GM12892 (cell line): ENCODE data around the gene RTN4R.

Experiments used
- DNase-seq: peaks from one replicate; pipeline ENCODE4 v3.0.0; 2011; ENCODE audit not compliant: insufficient read length
- FAIRE-seq: peaks from 2 replicates; lab custom pipeline; 2011; peaks lifted over from hg19 to GRCh38; lab: Jason Lieb, UNC
- POLR2A ChIP-seq: IDR thresholded peaks from 2 replicates; pipeline ENCODE4 v1.6.1; 2011; ENCODE audit warnings: low read depth, low read length, control low read depth
- POLR2AphosphoS5 ChIP-seq: IDR thresholded peaks from 2 replicates; pipeline ENCODE4 v1.6.1; 2011; ENCODE audit warnings: low read depth, low read length, control low read depth
- TAF1 ChIP-seq: IDR thresholded peaks from 2 replicates; pipeline ENCODE4 v1.6.1; 2011; ENCODE audit warnings: low read depth, mild to moderate bottlenecking, control low read depth, low read length, borderline replicate concordance

RTN4R gene

DNA sequence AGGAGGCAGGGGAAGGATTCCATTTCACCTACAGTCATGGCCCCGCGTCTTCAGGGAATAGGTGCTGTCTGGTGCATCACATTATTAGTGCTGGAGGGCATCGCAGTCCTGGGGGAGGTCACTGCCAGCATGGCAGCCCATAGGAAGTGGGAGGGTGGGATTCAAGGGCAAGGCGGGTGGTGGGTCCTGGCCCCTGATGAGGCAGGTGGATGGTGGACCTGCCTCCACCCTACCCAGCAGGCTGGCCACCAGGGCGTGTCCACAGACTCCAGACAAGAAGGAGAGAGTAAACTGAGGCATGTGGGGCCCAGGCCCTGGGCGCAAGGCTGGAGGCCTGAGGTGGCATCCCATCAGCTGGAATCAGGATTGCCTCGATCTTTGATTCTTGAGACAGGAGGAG is 53.3 kb downstream of the RTN4R start:
- no peak for DNase-seq
- no peak for FAIRE-seq
- no peak for TF ChIP-seq POLR2AphosphoS5
- no peak for TF ChIP-seq TAF1
- no peak for TF ChIP-seq POLR2A

GRCh38 chr22:20213833-20214708 is 54.0 kb downstream of the RTN4R start:
- no peak for FAIRE-seq

GRCh38 chr22:20212754-20213699 is 55.1 kb downstream of the RTN4R start:
- FAIRE-seq: no peak
- DNase-seq: no peak
- TF ChIP-seq POLR2AphosphoS5 (no peak), TAF1 (no peak), POLR2A (no peak)

More at GRCh38 chr22:20213833-20214708, 54.0 kb downstream of the RTN4R start:
- TF ChIP-seq TAF1 (no peak), POLR2A (no peak), POLR2AphosphoS5 (no peak)
- DNase-seq: no peak

DNA sequence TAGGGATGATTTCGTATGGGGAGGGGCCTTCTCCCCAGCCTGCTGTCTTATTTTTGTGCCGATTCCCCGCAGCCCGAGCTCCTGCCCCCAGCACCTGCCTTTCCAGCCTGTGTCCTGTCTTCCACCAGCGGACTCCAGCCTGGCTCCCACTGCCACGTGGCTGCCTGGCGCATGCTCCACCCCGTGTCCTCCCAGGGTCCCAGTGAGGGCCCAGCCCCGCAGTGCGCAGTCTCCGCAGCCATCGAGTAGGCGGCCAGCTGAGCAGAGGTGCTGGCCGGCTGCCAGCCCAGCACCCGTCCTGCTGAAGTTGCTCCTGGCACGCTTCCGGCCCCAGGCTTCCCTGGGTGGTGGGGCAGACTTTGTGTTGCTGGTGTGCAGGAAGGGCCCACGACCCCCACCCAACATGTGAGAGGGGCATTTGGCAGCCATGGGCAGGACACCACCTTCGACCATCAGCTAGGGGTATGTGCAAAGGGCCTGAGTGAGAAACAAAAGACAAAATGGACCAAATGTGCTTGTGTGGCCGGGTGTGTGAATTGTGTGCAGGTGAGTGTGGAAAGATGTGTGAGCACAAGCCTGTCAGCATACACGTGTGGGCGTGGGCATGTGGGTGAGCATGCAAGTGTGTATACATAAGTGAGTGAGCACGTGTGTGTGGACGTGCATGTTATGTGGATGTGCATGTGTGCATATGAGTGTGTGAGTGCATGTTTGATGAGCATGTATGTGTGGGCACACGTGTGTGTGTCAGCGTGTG is 55.9 kb downstream of the RTN4R start:
- FAIRE-seq (no peak), DNase-seq (no peak)
- TF ChIP-seq TAF1 (no peak), POLR2AphosphoS5 (no peak), POLR2A (no peak)

DNA sequence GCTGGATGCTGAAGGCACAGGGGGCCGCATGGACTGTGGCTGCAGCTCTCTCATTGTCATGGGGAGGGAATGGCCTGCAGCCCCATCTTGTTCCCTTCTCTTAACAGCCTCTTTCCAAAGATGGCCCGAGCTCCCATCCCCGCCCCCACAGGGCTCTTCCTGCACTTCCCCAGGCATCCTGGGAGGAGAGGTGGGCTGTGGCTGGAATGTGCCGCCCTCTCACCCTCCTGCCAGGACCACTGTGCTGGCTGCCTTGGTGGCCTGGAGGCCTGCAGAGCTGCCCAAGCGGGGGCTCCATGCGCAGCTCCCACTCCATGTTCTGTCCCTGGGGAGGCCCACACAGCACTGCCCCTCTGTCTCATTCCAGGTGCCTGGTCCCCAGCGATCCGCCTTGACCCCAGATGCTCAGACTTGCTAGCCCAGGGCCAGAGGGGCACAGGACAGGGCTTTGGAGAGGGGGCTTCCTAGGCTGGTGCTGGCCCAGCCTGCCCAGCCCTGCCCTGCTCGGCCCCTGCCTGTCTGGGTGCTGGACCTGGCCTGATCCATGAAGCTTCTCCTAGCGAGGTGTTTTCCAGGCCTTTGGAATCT is 56.6 kb downstream of the RTN4R start:
- DNase-seq (no peak), FAIRE-seq (no peak)

GRCh38 chr22:20210473-20211059 is 57.6 kb downstream of the RTN4R start:
- DNase-seq (no peak), FAIRE-seq (no peak)
- TF ChIP-seq POLR2AphosphoS5: no peak
- no peak for TF ChIP-seq POLR2A
- no peak for TF ChIP-seq TAF1

More for the DNA sequence above, 56.6 kb downstream of the RTN4R start:
- TF ChIP-seq POLR2AphosphoS5: no peak
- no peak for TF ChIP-seq TAF1
- TF ChIP-seq POLR2A: no peak

DNA sequence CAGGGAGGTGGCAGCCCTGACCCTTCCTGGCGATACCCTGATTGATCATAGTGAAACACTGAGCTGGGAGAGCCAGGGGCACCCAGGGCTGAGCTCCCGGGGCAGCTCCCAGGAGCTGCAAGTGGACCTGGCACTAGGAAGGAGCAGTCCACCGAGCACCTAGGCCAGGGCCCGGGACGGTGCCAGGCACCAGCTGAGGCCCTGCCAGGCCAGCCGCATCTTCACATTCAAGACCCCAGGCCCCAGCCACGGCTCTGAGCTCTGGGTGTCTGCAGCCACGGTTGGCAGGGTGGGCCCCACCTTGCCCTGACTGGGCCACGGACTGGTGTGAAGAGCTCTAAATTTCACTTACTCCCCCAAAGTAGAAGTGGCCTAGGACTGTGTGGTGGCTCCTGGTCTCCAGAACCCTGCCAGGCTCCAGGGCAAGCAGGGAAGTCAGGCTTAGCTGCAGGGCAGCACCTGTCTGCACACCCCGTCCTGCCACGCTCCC is 58.3 kb downstream of the RTN4R start:
- FAIRE-seq (no peak), DNase-seq (no peak)
- TF ChIP-seq POLR2AphosphoS5 (no peak), POLR2A (no peak), TAF1 (no peak)

DNA sequence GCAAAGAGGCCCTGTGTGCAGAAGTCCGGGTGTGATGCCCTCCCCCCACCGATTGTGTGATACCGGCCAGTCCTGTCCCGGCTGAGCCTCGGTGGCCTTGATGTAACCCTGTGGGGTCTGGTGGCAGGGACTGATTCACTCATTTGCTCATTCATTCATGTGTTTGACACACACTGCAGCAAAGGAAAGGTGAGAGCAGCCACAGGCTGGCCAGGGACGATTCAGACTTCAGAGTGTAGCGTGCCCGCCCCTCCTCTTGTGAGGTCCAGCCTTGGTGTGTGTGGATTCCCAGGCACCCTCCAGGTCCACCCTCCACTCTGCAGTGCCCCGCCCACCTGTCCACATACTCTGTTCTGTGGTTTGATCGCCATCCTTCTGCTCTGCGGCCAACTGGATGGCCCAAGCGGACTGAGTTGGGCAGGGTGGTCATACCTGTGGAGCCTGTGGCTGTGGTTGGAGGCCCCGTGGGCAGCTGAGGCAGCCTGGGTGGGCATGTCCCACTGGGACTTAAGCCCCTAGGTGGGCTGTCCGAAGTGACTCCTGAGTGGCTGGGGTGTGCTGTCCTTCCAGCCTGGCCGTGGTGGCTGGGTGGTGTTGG is 59.3 kb downstream of the RTN4R start:
- FAIRE-seq: no peak
- no peak for DNase-seq
- no peak for TF ChIP-seq POLR2AphosphoS5
- TF ChIP-seq POLR2A: no peak
- no peak for TF ChIP-seq TAF1

DNA sequence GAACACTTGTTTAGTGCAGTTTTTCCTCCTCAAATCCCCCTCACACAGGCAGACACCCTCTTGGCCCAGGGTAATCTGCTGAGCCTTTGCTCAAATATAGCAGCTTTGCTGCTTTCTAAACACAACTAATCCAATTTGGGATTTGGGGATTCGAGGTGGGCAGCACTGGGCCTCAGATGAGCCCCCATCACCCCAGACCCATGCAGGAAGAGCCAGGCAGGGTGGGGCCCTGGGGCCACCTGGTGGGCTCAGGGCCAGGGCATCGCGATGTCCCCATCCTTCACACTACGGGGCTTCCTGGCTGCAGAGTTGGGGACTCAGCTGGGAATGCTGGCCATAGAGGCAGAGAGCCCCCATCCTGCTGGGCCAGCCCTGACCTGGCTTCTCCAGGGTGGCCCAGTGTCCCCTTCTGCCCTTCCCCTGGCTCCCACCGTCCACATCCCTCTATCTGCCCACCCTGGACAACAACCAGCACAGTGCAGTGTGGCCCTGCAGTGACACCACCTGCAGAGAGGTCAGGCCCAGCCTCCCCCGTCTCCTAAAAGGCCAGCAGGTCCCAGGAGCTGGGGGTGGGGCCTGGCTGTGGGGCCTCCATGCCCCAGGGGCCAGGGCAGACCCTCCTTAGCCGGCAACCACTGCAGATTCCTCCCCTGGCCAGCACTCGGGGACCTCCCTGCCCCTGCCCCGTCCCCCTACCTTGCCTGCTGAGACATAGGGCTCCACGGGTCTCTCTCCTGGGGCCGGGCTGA is 60.7 kb downstream of the RTN4R start:
- DNase-seq: no peak
- FAIRE-seq: no peak
- TF ChIP-seq TAF1 (no peak), POLR2AphosphoS5 (no peak), POLR2A (no peak)
